GM12891 (cell line): ENCODE results near the gene KCNIP4.

Experiments
- POLR2A ChIP-seq: IDR thresholded peaks from 2 replicates; pipeline ENCODE4 v1.6.1; 2011; ENCODE audit warnings: low read depth, low read length, control low read depth
- POLR2AphosphoS5 ChIP-seq: IDR thresholded peaks from 2 replicates; pipeline ENCODE4 v1.6.1; 2011; ENCODE audit warnings: low read depth, low read length, control low read depth
- POU2F2 ChIP-seq: IDR thresholded peaks from 2 replicates; pipeline ENCODE4 v1.6.1; 2011; ENCODE audit warnings: low read depth, mild to moderate bottlenecking, control low read depth, low read length, moderate library complexity
- SPI1 ChIP-seq: IDR thresholded peaks from 2 replicates; pipeline ENCODE4 v1.6.1; 2011; ENCODE audit warnings: low read depth, low read length, control low read depth
- TAF1 ChIP-seq: IDR thresholded peaks from 2 replicates; pipeline ENCODE4 v1.6.1; 2011; ENCODE audit warnings: low read depth, low read length, control low read depth

- TF ChIP-seq POLR2AphosphoS5: no peak
- no peak for TF ChIP-seq POLR2A
- TF ChIP-seq TAF1: no peak
- no peak for TF ChIP-seq POU2F2
- TF ChIP-seq SPI1: no peak
These were observed 749.9 kb downstream of the KCNIP4 start for GRCh38 chr4:21198683-21199082.
